ENCODE measurements around the gene CHMP2B. TPM values are rescaled to one million over a fixed set of nuclear protein-coding genes. Genes with fewer than 3 reads are reported as not detected.

The CHMP2B gene
- total and polyA plus RNA-seq, 2 experiments from 2014 or later: 45.1 to 130 TPM

- TF ChIP-seq EZH2 (IDR thresholded peaks at IDR 0.05; ENCODE audit: low read depth, unreplicated experiment): no peak
Observed at GRCh38 chr3:87268646-87269211, 41.6 kb downstream of the CHMP2B start (continued).

GRCh38 chr3:87269723-87270122 is 42.6 kb downstream of the CHMP2B start:
- H2AFZ ChIP-seq: no peak overlapping the region
- H3K9me2 ChIP-seq (ENCODE audit: insufficient read depth): no peaks in the 10 kb centered on the region
- H4K20me1 ChIP-seq (replicated peaks; ENCODE audit: insufficient read depth): no peaks in the 10 kb centered on the region
- no peaks in the 10 kb centered on the region for H3K27me3 Mint-ChIP-seq (ENCODE audit: insufficient read depth, low read depth, poor library complexity)
- no peak for ATAC-seq
- no peak for TF ChIP-seq ZNF331 (CRISPR knock-in tag; IDR thresholded peaks at IDR 0.05; ENCODE audit: low read depth)
- no peak for TF ChIP-seq JUNB (IDR thresholded peaks at IDR 0.05; ENCODE audit: unreplicated experiment)
- no peak for TF ChIP-seq EZH2 (IDR thresholded peaks at IDR 0.05; ENCODE audit: low read depth, unreplicated experiment)
- TF ChIP-seq STAT1 (IDR thresholded peaks at IDR 0.05; ENCODE audit: unreplicated experiment): no peak
- no peak for TF ChIP-seq ETS1 (IDR thresholded peaks at IDR 0.05)
- no peak for TF ChIP-seq POLR2AphosphoS5 (IDR thresholded peaks at IDR 0.05; ENCODE audit: low read depth)
- TF ChIP-seq, protein P1, sequence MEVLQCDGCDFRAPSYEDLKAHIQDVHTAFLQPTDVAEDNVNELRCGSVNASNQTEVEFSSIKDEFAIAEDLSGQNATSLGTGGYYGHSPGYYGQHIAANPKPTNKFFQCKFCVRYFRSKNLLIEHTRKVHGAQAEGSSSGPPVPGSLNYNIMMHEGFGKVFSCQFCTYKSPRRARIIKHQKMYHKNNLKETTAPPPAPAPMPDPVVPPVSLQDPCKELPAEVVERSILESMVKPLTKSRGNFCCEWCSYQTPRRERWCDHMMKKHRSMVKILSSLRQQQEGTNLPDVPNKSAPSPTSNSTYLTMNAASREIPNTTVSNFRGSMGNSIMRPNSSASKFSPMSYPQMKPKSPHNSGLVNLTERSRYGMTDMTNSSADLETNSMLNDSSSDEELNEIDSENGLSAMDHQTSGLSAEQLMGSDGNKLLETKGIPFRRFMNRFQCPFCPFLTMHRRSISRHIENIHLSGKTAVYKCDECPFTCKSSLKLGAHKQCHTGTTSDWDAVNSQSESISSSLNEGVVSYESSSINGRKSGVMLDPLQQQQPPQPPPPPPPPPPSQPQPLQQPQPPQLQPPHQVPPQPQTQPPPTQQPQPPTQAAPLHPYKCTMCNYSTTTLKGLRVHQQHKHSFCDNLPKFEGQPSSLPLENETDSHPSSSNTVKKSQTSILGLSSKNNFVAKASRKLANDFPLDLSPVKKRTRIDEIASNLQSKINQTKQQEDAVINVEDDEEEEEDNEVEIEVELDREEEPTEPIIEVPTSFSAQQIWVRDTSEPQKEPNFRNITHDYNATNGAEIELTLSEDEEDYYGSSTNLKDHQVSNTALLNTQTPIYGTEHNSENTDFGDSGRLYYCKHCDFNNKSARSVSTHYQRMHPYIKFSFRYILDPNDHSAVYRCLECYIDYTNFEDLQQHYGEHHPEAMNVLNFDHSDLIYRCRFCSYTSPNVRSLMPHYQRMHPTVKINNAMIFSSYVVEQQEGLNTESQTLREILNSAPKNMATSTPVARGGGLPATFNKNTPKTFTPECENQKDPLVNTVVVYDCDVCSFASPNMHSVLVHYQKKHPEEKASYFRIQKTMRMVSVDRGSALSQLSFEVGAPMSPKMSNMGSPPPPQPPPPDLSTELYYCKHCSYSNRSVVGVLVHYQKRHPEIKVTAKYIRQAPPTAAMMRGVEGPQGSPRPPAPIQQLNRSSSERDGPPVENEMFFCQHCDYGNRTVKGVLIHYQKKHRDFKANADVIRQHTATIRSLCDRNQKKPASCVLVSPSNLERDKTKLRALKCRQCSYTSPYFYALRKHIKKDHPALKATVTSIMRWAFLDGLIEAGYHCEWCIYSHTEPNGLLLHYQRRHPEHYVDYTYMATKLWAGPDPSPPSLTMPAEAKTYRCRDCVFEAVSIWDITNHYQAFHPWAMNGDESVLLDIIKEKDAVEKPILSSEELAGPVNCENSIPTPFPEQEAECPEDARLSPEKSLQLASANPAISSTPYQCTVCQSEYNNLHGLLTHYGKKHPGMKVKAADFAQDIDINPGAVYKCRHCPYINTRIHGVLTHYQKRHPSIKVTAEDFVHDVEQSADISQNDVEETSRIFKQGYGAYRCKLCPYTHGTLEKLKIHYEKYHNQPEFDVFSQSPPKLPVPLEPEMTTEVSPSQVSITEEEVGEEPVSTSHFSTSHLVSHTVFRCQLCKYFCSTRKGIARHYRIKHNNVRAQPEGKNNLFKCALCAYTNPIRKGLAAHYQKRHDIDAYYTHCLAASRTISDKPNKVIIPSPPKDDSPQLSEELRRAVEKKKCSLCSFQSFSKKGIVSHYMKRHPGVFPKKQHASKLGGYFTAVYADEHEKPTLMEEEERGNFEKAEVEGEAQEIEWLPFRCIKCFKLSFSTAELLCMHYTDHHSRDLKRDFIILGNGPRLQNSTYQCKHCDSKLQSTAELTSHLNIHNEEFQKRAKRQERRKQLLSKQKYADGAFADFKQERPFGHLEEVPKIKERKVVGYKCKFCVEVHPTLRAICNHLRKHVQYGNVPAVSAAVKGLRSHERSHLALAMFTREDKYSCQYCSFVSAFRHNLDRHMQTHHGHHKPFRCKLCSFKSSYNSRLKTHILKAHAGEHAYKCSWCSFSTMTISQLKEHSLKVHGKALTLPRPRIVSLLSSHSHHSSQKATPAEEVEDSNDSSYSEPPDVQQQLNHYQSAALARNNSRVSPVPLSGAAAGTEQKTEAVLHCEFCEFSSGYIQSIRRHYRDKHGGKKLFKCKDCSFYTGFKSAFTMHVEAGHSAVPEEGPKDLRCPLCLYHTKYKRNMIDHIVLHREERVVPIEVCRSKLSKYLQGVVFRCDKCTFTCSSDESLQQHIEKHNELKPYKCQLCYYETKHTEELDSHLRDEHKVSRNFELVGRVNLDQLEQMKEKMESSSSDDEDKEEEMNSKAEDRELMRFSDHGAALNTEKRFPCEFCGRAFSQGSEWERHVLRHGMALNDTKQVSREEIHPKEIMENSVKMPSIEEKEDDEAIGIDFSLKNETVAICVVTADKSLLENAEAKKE (CRISPR knock-in tag; IDR thresholded peaks at IDR 0.05): no peak
- no peak for TF ChIP-seq CREB1 (CRISPR knock-in tag; IDR thresholded peaks at IDR 0.05; ENCODE audit: low read depth)
- TF ChIP-seq NANOG (IDR thresholded peaks at IDR 0.05; ENCODE audit: borderline replicate concordance): no peak
- TF ChIP-seq, protein P2, sequence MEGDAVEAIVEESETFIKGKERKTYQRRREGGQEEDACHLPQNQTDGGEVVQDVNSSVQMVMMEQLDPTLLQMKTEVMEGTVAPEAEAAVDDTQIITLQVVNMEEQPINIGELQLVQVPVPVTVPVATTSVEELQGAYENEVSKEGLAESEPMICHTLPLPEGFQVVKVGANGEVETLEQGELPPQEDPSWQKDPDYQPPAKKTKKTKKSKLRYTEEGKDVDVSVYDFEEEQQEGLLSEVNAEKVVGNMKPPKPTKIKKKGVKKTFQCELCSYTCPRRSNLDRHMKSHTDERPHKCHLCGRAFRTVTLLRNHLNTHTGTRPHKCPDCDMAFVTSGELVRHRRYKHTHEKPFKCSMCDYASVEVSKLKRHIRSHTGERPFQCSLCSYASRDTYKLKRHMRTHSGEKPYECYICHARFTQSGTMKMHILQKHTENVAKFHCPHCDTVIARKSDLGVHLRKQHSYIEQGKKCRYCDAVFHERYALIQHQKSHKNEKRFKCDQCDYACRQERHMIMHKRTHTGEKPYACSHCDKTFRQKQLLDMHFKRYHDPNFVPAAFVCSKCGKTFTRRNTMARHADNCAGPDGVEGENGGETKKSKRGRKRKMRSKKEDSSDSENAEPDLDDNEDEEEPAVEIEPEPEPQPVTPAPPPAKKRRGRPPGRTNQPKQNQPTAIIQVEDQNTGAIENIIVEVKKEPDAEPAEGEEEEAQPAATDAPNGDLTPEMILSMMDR (conservative IDR thresholded peaks at IDR 0.05; ENCODE audit: low read depth in 2 of 2): no peak
- no peak for TF ChIP-seq EZH2phosphoT487 (IDR thresholded peaks at IDR 0.05; ENCODE audit: unreplicated experiment)
- no peak for TF ChIP-seq ZNF114 (CRISPR knock-in tag; IDR thresholded peaks at IDR 0.05)
- TF ChIP-seq, protein P3, sequence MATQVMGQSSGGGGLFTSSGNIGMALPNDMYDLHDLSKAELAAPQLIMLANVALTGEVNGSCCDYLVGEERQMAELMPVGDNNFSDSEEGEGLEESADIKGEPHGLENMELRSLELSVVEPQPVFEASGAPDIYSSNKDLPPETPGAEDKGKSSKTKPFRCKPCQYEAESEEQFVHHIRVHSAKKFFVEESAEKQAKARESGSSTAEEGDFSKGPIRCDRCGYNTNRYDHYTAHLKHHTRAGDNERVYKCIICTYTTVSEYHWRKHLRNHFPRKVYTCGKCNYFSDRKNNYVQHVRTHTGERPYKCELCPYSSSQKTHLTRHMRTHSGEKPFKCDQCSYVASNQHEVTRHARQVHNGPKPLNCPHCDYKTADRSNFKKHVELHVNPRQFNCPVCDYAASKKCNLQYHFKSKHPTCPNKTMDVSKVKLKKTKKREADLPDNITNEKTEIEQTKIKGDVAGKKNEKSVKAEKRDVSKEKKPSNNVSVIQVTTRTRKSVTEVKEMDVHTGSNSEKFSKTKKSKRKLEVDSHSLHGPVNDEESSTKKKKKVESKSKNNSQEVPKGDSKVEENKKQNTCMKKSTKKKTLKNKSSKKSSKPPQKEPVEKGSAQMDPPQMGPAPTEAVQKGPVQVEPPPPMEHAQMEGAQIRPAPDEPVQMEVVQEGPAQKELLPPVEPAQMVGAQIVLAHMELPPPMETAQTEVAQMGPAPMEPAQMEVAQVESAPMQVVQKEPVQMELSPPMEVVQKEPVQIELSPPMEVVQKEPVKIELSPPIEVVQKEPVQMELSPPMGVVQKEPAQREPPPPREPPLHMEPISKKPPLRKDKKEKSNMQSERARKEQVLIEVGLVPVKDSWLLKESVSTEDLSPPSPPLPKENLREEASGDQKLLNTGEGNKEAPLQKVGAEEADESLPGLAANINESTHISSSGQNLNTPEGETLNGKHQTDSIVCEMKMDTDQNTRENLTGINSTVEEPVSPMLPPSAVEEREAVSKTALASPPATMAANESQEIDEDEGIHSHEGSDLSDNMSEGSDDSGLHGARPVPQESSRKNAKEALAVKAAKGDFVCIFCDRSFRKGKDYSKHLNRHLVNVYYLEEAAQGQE (IDR thresholded peaks at IDR 0.05; ENCODE audit: unreplicated experiment): no peak
- H3K4me1 ChIP-seq (ENCODE audit: insufficient read depth): no peaks in the 10 kb centered on the region
- no peak overlapping the region for H3K4me2 ChIP-seq
- no peaks in the 10 kb centered on the region for H3K36me3 Mint-ChIP-seq (ENCODE audit: low read depth)
- no peaks in the 10 kb centered on the region for H3K79me2 ChIP-seq (replicated peaks; ENCODE audit: insufficient read depth)
- no peak overlapping the region for H3K4me3 ChIP-seq
- no peak overlapping the region for H3K27ac ChIP-seq (ENCODE audit: low read depth)
- H3K27ac Mint-ChIP-seq: no peak overlapping the region
- H3K4me3 Mint-ChIP-seq: no peak overlapping the region
- DNase-seq (ENCODE audit: low spot score): no peak
- H3K36me3 ChIP-seq (ENCODE audit: insufficient read depth): no peaks in the 10 kb centered on the region
- no peaks in the 10 kb centered on the region for H3K9me3 Mint-ChIP-seq
- H3K4me1 Mint-ChIP-seq: peaks cover 15% of the 10 kb centered on the region
- H3F3A ChIP-seq (replicated peaks; ENCODE audit: low read depth): no peaks in the 10 kb centered on the region
- H3K27me3 ChIP-seq (ENCODE audit: insufficient read depth): no peaks in the 10 kb centered on the region
